ENCODE data around the gene HOXC9.

Gene HOXC9

DNA sequence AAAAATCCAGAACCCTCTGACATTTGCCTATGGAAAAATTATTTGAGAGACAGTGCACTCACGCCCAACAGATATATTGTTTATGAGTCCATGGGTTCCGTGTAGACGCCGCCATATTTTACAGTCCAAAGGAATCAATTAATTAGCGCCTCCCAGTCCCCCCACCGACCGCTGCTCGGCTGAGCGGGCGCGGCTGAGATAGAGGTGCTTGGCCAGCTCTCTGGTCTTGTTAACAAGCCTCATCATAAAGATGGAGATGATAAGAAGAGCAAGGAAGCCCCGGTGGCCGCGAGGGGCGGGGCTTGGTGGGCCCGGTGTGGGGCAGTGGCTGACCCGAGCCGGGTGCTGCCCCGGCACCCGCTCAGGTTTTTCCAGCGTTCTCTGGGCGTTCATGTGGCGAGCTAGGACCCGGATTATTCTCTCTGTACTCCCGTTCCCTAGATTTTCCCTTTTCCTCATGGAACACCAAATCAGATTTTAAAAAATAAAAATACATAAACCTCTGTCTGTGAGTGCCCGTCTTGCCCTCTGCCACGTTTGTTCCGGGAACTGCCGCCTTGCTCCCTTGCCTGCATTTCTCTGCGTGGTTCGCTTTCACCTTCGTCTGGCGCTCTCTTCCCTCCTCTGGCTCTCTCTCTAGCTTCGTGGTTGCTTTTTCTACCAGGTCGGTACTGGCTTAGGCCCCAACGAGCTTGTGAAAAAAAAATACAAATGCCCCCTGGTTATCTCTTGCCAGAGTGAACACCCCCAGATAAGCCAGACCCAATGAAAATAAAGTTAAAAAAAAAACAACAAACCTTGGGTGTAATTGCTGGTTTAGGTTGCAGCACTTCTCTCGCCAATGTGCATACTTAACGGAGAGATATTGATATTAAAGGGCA lies 36.3 kb upstream of the HOXC9 start:
- no peak for DNase-seq (ENCODE audit: low read depth)

DNA sequence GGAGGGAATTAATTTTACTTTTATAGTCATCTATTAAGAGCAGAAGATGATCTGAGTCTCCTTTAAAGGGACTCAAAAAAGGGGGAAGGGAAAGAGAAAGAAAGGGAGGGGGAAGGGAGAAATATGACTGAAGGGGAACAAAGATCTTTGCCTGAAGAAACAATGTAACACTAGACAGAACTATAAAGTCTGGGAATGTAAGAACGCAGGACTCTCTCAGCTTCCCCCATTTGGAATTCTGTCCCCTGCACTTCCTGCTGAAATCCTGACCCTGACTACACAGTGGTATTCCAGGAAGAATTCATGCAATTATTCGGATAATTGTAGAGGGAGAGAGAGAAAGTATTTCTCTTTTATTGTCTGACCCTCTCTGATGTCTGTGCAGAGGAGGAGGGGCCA lies 35.6 kb upstream of the HOXC9 start:
- DNase-seq (ENCODE audit: low read depth): no peak

DNA sequence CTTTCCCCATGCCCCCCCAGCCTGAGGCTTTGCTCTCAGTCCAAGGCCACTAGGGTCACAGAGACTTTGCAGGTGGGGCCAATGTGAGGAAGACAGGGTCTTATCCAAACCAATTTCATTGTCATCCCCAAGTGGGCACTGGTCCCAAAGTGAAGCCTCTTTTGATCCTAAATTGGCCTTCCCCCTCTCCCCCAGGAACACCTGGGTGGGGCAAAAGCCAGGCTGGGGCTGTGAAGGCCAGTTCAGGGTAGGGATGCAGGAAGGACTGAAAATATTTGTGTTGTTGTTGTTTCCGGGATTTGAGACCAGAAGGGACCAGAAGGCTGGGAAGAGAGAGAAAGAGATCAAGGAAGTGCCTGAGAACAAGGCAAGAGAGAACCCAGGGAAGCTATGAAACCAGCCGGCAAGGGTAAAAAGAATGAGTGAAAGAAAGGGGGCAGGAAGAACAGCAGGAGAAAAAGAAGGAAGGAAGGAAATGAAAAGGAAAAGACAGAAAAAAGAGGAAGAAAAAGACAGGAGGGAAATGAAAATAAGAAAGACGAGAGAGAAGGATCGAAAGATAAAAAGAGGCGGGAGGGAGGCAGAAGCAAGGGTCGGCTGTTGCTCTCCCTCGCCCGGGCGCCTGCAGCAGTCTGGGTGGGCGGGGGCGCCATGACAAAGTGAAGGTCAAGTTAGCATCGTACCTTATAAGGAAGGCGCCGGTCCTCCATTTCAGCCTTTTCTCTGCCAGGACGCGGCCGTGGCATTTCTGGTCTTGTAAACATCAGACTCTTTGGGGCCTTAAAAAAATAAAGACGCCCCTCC lies 34.5 kb upstream of the HOXC9 start:
- DNase-seq (ENCODE audit: low read depth): no peak

- DNase-seq (ENCODE audit: low read depth): no peak
These were observed 33.9 kb upstream of the HOXC9 start for GRCh38 chr12:53966085-53966384.

- DNase-seq (ENCODE audit: low read depth): no peak
These were observed 33.4 kb upstream of the HOXC9 start for GRCh38 chr12:53966385-53967133.

GRCh38 chr12:53967421-53967925 lies 32.5 kb upstream of the HOXC9 start:
- no peak for DNase-seq (ENCODE audit: low read depth)

GRCh38 chr12:53968214-53969127 lies 31.5 kb upstream of the HOXC9 start:
- no peak for DNase-seq (ENCODE audit: low read depth)

DNA sequence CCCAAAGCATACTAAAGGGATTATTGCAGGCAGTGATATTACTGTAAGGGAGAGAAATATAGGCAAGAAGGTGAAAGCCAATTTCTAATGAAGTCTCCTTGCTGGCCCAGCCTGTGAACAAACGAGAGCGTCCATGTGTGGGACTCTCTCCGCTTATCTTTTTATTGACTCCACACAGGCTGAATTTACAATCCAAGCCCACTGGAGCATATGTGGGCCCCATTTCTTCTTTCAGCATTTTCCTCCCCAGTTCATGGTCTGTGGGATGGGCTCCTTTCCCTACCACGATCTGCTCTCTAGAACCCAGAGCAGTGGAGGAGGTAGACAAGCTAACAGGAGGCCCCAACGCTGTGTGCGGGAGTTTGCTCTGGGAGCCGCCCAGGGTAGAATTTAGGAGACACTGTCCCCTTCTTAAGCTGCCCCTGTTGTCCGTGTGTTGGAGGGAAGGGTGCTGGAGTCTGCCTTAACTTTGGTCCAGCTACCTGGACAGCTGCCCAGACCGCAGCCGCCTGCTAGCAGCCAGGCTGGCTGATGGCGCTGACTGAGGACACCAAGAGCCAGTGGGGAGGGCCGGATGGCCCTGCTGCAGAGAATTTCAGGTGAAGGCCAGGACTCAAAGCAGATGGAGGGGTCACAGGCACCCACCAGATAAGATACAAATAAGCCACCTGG lies 30.2 kb upstream of the HOXC9 start:
- DNase-seq (ENCODE audit: low read depth): no peak

DNA sequence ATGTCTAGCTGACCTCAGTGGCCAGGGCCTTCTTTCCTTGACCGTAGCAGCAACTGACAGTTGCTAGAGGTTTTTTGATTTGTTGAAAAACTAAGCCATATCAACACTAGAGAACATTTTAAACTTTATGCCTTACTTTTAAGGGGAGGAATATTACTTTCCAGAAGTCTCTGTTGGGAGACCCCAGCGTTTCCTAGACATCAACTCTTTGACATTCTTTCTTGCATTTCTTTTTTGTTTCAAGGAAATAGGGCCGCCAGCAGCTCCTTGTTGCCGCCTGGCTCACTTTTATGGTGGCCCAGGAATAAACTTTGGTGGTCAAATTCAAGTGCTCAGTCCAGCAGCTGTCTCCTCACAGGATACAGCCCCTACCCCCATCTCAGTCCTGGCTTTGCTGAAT lies 29.5 kb upstream of the HOXC9 start:
- DNase-seq (ENCODE audit: low read depth): no peak

GRCh38 chr12:53971129-53971528 lies 28.8 kb upstream of the HOXC9 start:
- no peak for DNase-seq (ENCODE audit: low read depth)

GRCh38 chr12:53971686-53972085 lies 28.3 kb upstream of the HOXC9 start:
- DNase-seq (ENCODE audit: low read depth): no peak

- no peak for DNase-seq (ENCODE audit: low read depth)
These were observed 27.7 kb upstream of the HOXC9 start for GRCh38 chr12:53972152-53972702.

DNA sequence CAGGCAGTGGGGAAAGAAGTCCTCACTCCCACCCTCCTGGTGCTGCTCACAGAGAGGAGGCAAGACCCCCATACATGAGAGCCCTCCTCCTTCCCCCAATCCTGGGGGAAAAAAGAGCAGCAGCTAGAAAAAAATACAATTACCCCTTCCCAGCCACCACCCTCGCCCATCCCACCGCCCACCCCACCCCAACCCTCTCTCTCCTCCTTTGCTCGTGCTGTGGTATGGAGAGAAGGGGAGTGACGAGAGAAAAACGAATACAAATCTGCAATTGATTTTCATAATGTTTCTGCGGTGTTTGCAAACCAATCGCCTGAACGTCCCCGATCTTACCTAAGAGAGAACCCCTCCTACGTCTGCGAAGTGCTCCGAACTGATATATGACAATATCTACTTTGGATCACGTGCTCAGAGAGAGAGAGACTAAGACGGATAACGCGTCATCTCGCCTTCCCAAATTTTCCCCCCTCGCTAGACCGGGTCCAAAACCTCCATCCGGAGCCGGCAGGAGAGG lies 27.2 kb upstream of the HOXC9 start, which contains the start of gene HOXC11:
TSS of gene HOXC11 (plus strand) at position 405 of the 514 bp plus-strand sequence. CDS start 116 bp downstream, outside the sequence.
- no peak for DNase-seq (ENCODE audit: low read depth)

DNA sequence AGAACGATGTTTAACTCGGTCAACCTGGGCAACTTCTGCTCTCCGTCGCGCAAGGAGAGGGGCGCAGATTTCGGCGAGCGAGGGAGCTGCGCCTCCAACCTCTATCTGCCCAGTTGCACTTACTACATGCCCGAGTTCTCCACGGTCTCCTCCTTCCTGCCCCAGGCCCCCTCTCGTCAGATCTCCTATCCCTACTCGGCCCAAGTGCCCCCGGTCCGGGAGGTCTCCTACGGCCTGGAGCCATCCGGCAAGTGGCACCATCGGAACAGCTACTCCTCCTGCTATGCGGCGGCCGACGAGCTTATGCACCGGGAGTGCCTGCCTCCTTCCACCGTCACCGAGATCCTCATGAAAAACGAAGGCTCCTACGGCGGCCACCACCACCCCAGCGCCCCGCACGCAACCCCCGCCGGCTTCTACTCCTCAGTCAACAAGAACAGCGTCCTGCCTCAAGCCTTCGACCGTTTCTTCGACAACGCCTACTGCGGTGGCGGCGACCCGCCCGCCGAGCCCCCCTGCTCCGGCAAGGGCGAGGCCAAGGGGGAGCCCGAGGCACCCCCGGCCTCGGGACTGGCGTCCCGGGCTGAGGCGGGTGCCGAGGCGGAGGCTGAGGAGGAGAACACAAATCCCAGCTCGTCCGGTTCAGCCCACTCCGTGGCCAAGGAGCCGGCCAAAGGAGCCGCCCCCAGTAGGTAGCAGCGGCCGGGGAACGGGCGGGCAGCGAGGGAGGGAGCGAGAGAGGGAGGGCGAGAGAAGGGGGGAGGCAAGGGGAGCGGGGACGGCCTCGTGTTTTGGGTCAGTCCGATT lies 26.5 kb upstream of the HOXC9 start:
- no peak for DNase-seq (ENCODE audit: low read depth)

DNA sequence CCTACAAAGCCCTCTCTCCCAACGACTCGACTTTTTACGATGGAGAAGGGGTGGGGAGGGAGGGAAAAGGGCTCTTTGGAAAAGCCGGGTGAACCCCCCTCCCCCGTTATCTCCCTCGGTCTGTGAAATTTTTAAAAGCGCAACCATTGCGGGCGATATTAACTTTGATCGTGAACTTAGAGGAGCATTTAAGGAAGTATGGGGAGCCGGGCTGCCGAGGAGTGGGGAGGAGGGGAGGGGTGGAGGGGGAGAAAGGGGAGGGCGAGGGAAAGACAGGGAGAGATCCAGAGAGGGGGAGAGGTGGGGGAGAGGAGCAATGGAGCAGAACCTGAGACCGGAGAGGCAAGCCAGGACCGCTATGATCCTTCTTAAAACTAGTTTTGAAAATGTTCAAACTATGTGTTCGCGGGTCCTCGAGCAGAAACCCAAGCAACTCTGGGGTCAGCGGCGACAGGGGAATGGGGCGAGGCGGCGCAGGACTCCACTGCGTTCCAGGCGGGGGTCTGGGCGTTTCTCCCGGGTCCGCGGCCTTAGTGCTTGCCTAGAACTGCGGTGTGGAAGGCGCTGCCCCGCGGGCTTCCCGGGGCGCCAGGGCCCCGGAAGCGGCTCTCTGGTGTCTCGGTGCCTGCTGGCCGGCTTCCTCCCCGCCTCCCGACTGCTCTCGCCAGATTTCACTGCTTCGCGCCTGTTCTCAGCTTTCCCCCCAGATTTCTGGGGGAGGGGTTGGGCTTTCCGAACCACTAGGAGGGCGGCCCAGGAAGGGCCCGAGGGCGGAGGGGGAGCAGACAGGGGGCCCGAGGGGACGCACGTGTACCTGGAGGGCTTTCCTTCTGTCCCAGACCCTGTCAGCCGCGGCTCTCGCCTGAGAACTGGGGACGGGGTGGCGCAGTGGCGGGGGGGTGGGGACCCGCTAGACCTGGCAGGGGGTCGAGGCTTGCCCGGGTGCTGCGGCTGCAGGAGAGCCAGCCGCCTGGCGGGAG lies 25.6 kb upstream of the HOXC9 start, which contains the start of gene HOTAIR:
TSS of gene HOTAIR (minus strand) at position 871 of the 980 bp plus-strand sequence.
- no peak for DNase-seq (ENCODE audit: low read depth)

GRCh38 chr12:53975064-53975471 lies 24.9 kb upstream of the HOXC9 start:
- DNase-seq (ENCODE audit: low read depth): no peak

- no peak for DNase-seq (ENCODE audit: low read depth)
These were observed 24.3 kb upstream of the HOXC9 start for GRCh38 chr12:53975479-53976152.
